ENCODE results near the gene SFT2D3.

- TF ChIP-seq, protein P1, sequence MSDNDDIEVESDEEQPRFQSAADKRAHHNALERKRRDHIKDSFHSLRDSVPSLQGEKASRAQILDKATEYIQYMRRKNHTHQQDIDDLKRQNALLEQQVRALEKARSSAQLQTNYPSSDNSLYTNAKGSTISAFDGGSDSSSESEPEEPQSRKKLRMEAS (IDR thresholded peaks at IDR 0.05), result no peak
- TF ChIP-seq CTCF (IDR thresholded peaks at IDR 0.05 in 2 of 3, conservative IDR thresholded peaks at IDR 0.05 in 1 of 3; ENCODE audit: borderline replicate concordance in 1 of 3, insufficient read depth in 1 of 3, low read depth in 2 of 3, low read length in 2 of 3), result no peak
- no peak for TF ChIP-seq JUND (IDR thresholded peaks at IDR 0.05)
- no peak for TF ChIP-seq POLR2AphosphoS5 (IDR thresholded peaks at IDR 0.05; ENCODE audit: low read depth, low read length)
- TF ChIP-seq POLR2A (IDR thresholded peaks at IDR 0.05; ENCODE audit: borderline replicate concordance, extremely low read depth, insufficient read depth, insufficient read length), result no peak
- TF ChIP-seq EGR1 (IDR thresholded peaks at IDR 0.05; ENCODE audit: low read depth), result no peak
- TF ChIP-seq EZH2 (IDR thresholded peaks at IDR 0.05), result no peak
Measured at GRCh38 chr2:127670957-127671290, 30.4 kb upstream of the SFT2D3 start.

All from HCT116 (cell line).